Large intestine (tissue), 3 donors: ENCODE measurements around the gene DDN. TPM values are rescaled to one million over a fixed set of nuclear protein-coding genes. Genes with fewer than 3 reads are reported as not detected.
A peak's percentile ranks its signal among the peaks of the same experiment; 100 is the strongest.

Experiments used
- DNase-seq, 2 donors: peaks; one replicate each; pipeline versions ENCODE4 v3.0.0 to v3.0.0-alpha.2; 2013
- H3K27ac ChIP-seq: one replicate; pipeline ENCODE4 v1.5.1; 2013; ENCODE audit warnings: low read length
- H3K27me3 ChIP-seq: 2 replicates; pipeline ENCODE4 v1.6.1; 2013; ENCODE audit warnings: low read length; ENCODE audit not compliant: control insufficient read depth, insufficient read depth
- H3K36me3 ChIP-seq: 2 replicates; pipeline ENCODE4 v1.6.1; 2013; ENCODE audit warnings: low read length; ENCODE audit not compliant: control insufficient read depth, insufficient read depth
- H3K4me1 ChIP-seq: one replicate; pipeline ENCODE4 v1.6.1; 2013; ENCODE audit warnings: low read length; ENCODE audit not compliant: control insufficient read depth, insufficient read depth
- H3K4me3 ChIP-seq: one replicate; pipeline ENCODE4 v1.5.1; 2013; ENCODE audit warnings: low read length
- H3K9me3 ChIP-seq: one replicate; pipeline ENCODE4 v1.6.1; 2013; ENCODE audit warnings: mild to moderate bottlenecking, low read depth, low read length, moderate library complexity; ENCODE audit not compliant: control insufficient read depth
- WGBS: methylation state at CpG from one replicate; pipeline ENCODE4 v1.1.5; 2013; ENCODE audit warnings: low lambda C conversion rate; ENCODE audit not compliant: insufficient coverage; 5-methylcytosine and 5-hydroxymethylcytosine counted together
- polyA plus RNA-seq: library from polyadenylated mRNA; unstranded; fragments of 120-200 nt; gene quantifications from one replicate; pipeline ENCODE4 v1.2.1, GENCODE V29; 2013

DDN gene
- polyA plus RNA-seq, 1 donor, result 0.43 TPM

DNA sequence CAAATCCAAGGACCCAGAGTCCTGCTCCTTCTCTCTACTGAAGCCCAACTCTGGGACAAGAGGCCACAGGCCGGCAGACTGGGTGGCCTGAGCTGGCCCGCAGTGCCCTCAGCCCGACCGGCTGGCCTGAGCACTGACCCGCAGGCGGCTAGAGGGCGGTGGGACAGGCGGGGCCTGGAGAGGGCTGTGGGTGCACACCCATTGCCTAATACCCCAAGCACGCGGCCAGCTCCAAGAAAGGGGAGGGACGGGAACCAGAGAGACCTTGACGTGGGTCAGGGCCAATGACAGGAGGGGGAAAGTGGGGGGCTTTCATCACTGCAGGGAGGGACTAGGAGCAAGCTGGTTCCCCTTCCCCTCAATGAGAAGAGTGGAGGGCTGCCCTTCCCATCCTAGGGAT, 25.6 kb downstream of the DDN start:
- H3K27me3 ChIP-seq, result peaks cover 92% of the 10 kb centered on the region
- DNase-seq, result no peak
- peaks cover 35% of the 10 kb centered on the region for H3K4me1 ChIP-seq
- no peaks in the 10 kb centered on the region for H3K36me3 ChIP-seq
- no peak overlapping the region for H3K27ac ChIP-seq
- H3K4me3 ChIP-seq, result no peak overlapping the region
- peaks cover 14% of the 10 kb centered on the region for H3K9me3 ChIP-seq
- no CpG with 5 or more reads among the region's 12 CpGs for WGBS

DNA sequence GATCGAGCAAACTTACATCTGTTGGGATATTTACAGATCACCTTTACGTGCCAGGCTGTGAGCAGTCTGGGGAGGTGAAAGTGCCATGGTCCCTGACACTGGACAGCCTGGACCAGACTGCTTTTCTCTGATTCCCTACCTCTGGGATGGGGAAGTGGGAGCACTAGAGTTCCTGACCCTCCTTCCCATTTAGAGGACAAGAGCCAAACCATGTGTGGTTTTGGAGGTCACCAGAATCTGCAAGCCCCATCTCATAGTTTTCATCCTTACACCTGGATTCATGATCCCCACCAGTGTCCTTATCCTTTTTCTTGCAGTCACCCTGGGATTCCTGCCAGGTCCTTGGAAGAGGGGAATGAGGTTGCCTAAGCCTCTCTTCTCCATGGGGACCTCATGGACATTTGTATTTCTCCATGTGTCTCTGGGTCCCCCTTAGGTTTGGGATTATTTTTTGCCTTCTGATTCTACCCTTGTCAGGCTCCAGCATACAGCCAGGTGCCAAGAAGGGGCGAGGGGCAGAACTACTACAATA, 26.2 kb downstream of the DDN start:
- Histone ChIP-seq H3K36me3 (no peaks in the 10 kb centered on the region), H3K4me3 (no peak overlapping the region), H3K4me1 (peaks cover 34% of the 10 kb centered on the region), H3K27me3 (peaks cover 92% of the 10 kb centered on the region), H3K27ac (no peak overlapping the region), H3K9me3 (peaks cover 14% of the 10 kb centered on the region)
- DNase-seq, result no peak
- WGBS, result no CpG with 5 or more reads among the region's 3 CpGs

DNA sequence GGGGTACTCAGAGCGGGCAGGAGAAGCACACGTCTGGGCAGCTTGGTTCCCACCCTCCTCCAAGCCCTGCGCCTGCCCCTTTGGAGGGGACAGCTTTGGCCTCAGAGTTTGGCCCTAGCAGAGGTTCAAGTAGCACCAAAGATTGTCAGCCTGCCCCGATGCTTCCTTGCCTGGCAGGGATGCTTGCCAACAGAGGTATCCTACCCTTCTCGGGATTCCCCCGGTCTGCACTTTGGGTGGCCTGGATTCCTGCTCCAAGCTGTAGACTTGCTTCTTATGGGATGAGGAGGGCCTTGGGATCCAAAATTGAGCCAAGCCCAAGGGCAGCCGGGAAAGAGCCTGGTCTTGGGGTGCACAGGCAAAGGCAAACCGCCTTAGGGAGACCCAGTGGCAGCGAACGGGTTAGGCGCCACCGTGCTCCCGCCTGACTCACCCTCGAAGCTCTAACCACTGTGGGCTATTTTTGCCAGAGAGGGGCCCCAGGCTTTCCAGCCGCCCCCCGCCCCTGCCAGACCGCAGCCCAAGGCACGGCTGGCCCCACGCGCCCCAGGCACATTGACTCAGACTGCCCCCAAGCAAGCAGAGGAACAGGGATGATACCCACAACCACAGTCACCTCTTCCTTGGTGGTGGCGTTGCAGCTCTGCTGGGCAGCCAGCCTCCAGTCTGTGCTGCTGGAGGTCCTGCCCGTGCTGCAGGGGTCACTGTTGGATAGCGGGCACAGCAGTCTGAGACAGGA, 26.8 kb downstream of the DDN start:
- no peak overlapping the region for H3K27ac ChIP-seq
- no peak for DNase-seq
- H3K36me3 ChIP-seq, result no peaks in the 10 kb centered on the region
- peaks cover 14% of the 10 kb centered on the region for H3K9me3 ChIP-seq
- H3K4me3 ChIP-seq, result no peak overlapping the region
- H3K27me3 ChIP-seq, result peaks cover 91% of the 10 kb centered on the region
- WGBS, result no CpG with 5 or more reads among the region's 23 CpGs
- H3K4me1 ChIP-seq, result peaks cover 28% of the 10 kb centered on the region

DNA sequence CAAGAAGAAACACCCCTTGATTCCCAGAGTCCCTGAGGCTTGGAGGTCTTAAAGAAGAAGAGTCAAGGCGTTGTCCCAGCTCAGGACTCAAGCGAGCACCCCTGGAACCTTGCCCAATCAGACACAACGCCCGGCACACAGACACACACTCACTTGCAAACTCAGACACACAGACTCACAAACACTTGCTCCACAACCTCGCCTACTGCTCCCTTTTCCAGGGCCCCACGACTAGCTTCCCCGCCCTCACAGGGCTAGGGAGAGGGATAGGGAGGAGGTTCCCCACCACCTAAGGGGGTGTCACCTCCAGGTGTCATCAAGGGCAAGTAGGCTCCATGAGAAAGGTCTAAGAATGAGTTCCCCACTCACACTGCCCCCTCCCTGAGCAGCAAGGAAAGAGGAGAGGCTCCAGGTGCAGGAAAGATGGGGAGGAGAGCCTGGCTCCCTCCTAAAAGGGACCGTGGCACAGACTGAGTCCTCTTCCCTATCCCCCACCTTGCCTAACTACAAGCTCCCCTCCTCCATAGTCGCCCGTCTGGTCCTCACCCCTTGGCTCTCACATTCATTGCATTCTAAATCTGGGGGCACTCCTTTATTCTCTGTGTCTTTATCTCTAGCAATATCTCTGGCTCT, 28.4 kb downstream of the DDN start:
- peaks cover 14% of the 10 kb centered on the region for H3K9me3 ChIP-seq
- H3K4me3 ChIP-seq, result no peak overlapping the region
- DNase-seq, result no peak
- no peaks in the 10 kb centered on the region for H3K36me3 ChIP-seq
- WGBS, result 7% methylated on average over 3 of the region's 10 CpGs
- peaks cover 27% of the 10 kb centered on the region for H3K4me1 ChIP-seq
- no peak overlapping the region for H3K27ac ChIP-seq
- H3K27me3 ChIP-seq, result peaks cover 83% of the 10 kb centered on the region

DNA sequence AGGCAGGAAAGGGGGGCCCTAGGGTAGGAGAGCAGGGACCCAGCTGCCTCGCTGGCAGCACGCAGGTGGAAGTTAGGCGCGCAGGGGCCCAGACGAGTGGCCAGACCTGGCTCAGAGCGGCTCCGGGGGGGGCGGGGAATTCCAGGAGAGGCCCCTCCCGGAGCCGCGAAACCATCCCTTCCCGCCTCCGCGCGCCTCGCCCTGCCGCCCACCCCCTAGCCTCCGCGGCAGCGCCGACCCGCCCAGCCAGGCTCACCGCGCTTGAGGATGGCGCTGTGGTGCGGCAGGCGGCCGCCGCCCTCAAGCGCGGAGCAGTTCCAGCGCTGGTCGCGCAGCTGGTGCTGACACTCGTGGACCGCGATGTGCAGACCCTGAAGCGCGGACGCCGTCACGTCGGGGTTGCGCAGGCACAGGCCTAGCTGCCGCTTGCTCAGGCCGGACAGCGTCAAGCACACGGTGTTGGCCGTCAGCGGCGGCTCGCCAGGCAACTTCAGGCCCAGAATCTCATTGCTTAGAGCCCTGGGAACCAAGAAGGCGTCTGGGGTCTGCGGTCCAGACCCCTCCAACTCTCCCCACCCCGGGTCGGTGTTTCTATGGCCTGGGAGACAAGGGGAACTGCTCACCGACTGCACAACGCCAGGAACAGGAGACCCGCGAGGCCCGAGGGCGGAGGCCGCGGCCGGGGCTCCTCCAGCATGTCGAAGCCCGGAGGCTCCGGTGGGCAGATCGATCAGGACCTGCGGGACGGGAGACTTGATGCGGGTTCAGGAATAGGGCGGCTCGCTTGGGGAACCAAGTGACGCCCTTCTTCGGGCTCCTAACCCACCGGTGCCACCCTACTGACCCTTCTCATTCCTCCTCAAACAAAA, 29.1 kb downstream of the DDN start:
- Histone ChIP-seq H3K27me3 (peaks cover 81% of the 10 kb centered on the region), H3K4me1 (peaks cover 27% of the 10 kb centered on the region), H3K4me3 (no peak overlapping the region), H3K36me3 (no peaks in the 10 kb centered on the region), H3K9me3 (peaks cover 14% of the 10 kb centered on the region), H3K27ac (no peak overlapping the region)
- no CpG with 5 or more reads among the region's 77 CpGs for WGBS
- peak in 1 of 2 donors; percentile 44 for DNase-seq

DNA sequence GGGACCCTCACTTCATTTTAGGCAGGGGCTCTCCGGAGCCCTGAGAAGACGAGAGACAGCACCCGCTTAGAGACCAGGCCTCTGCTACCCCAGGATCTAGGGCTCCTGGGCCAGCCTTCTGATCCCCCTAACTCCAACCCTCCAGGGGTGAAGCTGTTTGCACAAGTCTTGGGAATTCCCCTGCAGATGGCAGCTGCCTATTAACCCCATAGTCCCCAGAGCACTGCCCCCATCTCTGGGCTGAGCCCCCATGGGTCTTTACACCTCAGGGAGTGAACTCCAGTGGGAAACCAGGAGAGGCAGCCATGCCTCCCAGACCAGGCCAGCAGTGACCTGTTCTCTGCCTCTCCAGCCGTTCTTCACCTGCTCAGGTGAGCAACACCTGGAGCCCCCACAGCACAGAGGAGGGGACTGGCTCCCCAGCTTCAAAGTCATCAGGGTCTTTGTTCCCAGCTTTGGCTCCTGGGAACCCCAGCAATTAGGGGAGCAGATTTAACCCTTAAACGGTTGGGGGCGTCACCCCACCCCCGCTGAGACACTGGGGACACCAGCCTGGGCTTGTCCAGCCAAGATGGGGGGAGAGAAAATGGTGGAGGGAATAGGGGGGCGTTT, 29.9 kb downstream of the DDN start:
- H3K4me1 ChIP-seq, result peaks cover 27% of the 10 kb centered on the region
- no peak overlapping the region for H3K27ac ChIP-seq
- H3K27me3 ChIP-seq, result peaks cover 77% of the 10 kb centered on the region
- H3K4me3 ChIP-seq, result no peak overlapping the region
- no peak for DNase-seq
- WGBS, result no CpG with 5 or more reads among the region's 8 CpGs
- no peaks in the 10 kb centered on the region for H3K36me3 ChIP-seq
- peaks cover 14% of the 10 kb centered on the region for H3K9me3 ChIP-seq

DNA sequence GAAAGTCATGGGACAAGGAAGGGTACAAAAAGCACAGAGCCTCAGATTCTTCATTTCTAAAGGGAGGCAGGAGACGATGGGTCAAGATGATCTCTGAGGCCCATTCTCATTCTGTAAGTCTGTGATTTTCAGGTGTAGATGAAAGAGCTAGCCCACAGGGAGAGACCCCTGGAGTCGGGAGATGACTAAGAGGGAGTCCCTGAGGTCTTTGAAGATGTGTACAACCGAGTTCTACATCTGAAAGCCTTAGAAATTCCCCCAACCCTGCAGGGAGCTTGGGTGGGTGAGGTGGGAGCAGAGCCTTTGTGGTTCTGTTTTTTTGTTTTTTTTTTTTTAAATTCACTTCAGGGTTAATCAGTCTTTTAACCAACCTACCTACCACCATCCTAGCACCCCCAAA, 30.7 kb downstream of the DDN start:
- no peak overlapping the region for H3K4me3 ChIP-seq
- DNase-seq, result no peak
- H3K27me3 ChIP-seq, result peaks cover 69% of the 10 kb centered on the region
- H3K4me1 ChIP-seq, result peaks cover 27% of the 10 kb centered on the region
- no peaks in the 10 kb centered on the region for H3K36me3 ChIP-seq
- no CpG with 5 or more reads among the region's 3 CpGs for WGBS
- no peak overlapping the region for H3K27ac ChIP-seq
- H3K9me3 ChIP-seq, result peaks cover 13% of the 10 kb centered on the region

DNA sequence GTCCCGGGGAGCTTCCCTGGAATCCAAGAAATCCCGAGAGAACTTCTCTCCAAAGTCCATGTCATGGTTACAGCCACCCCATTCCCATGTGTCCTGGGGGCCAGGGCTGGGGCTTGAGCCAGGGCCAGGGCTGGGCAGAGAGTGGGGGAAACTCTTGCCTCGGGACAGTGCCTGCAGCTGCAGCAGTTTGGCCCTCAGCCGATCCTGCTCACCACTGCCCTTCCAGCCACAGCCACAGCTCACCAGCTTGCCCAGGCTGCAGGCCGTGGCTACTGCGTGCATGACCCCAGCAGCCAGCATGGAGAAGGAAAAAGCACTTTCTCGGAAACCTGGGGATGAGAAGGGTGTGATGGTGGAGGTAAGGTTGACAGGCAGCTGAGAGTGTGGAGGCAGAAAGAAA, 31.2 kb downstream of the DDN start:
- Histone ChIP-seq H3K9me3 (peaks cover 12% of the 10 kb centered on the region), H3K36me3 (no peaks in the 10 kb centered on the region), H3K27ac (no peak overlapping the region), H3K4me3 (no peak overlapping the region), H3K4me1 (peaks cover 27% of the 10 kb centered on the region), H3K27me3 (peaks cover 64% of the 10 kb centered on the region)
- DNase-seq, result no peak
- WGBS, result no CpG with 5 or more reads among the region's 7 CpGs

DNA sequence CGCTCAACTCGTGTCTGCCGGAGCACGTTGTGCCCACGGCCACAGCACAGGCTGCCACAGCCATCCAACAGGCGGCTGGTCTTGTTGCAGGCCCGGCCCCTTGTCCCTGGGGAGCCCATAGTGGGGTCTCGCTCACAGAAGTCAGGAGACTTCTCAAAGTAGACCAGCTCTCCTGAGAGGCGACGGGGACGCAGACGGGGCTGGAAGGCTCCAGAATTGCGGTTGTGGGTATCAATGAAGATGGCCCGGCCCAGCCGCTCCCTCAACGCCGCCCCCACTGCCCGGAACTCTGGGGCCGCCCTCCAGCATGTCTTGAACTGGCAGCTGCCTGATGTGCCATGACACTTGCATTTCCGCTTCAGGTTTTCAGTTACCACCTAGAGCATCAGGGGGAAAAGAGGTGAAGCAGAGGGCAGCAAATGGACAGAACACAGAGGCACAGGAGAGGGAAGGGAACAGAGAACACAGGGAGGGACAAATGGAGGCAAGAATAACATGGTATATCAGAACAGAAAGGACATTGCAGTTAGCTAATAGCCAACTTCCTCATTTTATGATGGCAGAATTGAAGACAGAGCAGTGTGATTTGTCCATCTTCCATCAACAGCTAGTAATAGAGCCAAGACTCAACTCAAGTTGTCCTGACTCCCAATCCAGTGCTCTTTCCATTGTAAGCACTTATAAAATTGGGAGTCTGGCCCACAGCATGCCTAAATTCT, 32.8 kb downstream of the DDN start:
- Histone ChIP-seq H3K27me3 (peaks cover 48% of the 10 kb centered on the region), H3K36me3 (no peaks in the 10 kb centered on the region), H3K4me3 (no peak overlapping the region), H3K9me3 (peaks cover 4% of the 10 kb centered on the region), H3K27ac (no peak overlapping the region), H3K4me1 (peaks cover 21% of the 10 kb centered on the region)
- WGBS, result no CpG with 5 or more reads among the region's 20 CpGs
- DNase-seq, result no peak
